Fibroblast of mammary gland (primary cell): ENCODE measurements around the gene CFTR.

Source experiments
- DNase-seq: peaks from one replicate; pipeline ENCODE4 v3.0.0-alpha.2; 2010; ENCODE audit warnings: low read depth
- H3K4me3 ChIP-seq: 2 replicates; pipeline ENCODE4 v1.5.1; 2011; ENCODE audit warnings: low read depth, mild to moderate bottlenecking, low read length, moderate library complexity; ENCODE audit not compliant: control insufficient read depth
- CTCF ChIP-seq: conservative IDR thresholded peaks from 2 replicates; pipeline ENCODE4 v1.5.1; 2011; ENCODE audit warnings: low read depth, low read length, inconsistent platforms; ENCODE audit not compliant: control insufficient read depth, insufficient read depth

The CFTR gene

GRCh38 chr7:117672453-117672852 lies 192.6 kb downstream of the CFTR start:
- DNase-seq: no peak
- no peak for TF ChIP-seq CTCF
- H3K4me3 ChIP-seq: no peak overlapping the region

DNA sequence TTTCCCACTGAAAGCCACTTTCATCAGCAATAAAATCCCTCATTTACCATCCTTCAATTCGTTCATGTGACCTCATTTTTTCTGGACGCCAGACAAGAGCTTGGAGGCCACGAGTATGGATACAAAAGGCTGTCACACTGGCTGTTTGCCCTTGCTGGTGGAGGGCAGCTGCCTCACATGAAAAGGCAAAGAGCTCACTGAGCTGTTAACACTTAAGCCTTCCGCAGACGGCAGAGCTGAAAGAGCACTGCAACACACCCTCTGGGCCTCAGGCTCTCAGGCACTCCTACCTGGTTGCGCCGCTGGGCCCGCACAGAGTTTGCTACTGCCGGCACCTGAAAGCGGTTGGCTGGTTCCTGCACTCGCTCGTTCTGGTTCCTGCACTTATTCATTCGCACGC lies 193.5 kb downstream of the CFTR start:
- DNase-seq: no peak
- no peak overlapping the region for H3K4me3 ChIP-seq
- TF ChIP-seq CTCF: no peak

DNA sequence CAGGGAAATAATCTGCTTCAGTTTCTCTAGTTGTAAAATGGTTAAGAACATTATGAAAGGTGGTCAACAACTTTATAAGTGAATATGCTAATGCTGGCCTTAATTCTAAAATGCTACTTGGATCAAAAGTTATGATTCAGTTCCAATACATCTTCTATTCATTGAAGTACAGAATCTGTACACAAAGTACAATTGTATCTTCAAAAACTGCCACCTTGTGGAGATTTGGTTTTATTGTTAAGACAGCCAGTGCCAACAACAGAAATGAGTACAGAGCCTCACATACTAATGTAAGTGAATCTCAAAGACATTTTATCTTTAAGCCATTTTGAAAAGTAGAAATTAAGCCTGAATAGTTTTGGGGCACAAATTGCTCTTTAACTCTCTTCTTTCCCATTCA lies 194.0 kb downstream of the CFTR start:
- peak; percentile 50 for DNase-seq
- peak; percentile 37 for TF ChIP-seq CTCF

GRCh38 chr7:117674617-117675016 lies 194.8 kb downstream of the CFTR start:
- H3K4me3 ChIP-seq: no peak overlapping the region
- TF ChIP-seq CTCF: no peak
- no peak for DNase-seq

More for the DNA sequence above, 194.0 kb downstream of the CFTR start:
- H3K4me3 ChIP-seq: no peak overlapping the region

DNA sequence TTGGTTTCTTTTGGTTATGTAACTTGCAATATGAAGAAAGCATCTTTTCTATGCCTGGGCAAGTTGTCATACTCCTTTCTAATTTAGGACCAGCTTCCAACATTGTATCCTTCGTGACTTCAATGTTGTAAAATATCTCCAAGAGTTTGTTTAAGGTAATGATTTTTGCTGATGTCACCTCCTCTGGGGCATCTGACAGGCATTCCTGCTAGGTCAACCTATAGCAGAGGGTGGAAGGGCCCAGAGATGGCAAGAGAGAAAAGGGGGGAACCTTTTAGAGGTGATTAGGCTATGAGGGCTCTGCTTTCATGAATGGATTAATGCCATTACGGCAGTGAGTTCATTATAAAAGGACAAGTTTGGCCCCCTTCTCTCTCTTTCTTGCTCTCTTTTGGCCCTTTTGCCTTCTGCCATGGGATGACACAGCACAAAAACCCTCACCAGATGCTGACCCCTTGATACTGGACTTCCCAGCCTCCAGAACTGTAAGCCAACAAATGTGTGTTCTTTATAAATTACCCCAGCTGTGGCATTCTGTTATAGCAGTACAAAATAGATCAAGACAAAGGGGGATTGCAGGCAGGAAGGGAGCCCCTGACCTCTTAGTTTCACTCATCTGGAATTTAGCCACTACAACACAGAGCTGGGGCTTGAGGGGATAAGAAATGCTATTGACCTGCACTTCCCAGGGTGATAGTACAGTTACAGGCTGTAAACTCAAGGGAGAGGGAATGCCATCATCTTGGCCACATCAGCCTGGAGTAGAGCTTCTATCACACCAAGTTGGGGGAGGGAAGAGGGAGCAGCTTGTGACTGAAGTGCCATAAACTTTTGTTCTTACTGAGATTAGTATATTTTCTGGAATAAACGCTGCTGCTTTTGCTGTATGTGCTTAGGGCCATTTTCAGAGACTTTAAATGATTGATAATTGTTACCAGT lies 195.9 kb downstream of the CFTR start:
- no peak overlapping the region for H3K4me3 ChIP-seq
- no peak for TF ChIP-seq CTCF
- no peak for DNase-seq

DNA sequence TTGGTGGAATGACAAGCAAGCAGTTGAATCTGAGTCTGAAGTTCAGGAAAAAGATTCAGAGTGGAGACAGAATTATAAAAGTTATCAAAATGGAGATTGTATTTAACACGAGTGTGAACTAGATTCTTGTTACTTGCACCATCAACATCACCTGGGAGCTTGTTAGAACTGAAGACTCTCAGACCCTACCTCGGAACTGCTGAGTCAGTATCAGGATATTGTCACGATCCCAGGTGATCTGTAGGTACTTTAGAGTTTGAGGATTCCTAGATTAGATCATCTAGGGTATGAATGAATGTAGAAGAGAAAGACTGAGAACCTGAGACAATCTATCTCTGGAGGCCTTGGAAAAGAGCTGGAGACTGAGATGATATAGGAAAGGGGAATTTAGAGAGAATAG lies 199.3 kb downstream of the CFTR start:
- no peak overlapping the region for H3K4me3 ChIP-seq
- TF ChIP-seq CTCF: no peak
- DNase-seq: no peak
